Aorta (tissue), 5 donors: ENCODE results near the gene GAREM1. TPM values are rescaled to one million over a fixed set of nuclear protein-coding genes. Genes with fewer than 3 reads are reported as not detected.

Experiments
- ATAC-seq: fragments of 200-7000 bp; cut with Tn5 transposase; one replicate; pipeline ENCODE4 v1.9.1; 2022; ENCODE audit warnings: moderate library complexity; ENCODE audit not compliant: low FRiP score
- DNase-seq, 2 donors: peaks; one replicate each; pipeline ENCODE4 v3.0.0-alpha.2; 2020
- H3K27ac ChIP-seq, 2 donors: one replicate each; pipeline ENCODE4 v1.5.1; 2013; ENCODE audit warnings: low read length in 2 of 2, mild to moderate bottlenecking in 2 of 2, moderate library complexity in 2 of 2, control low read depth in 1 of 2, inconsistent platforms in 1 of 2, low read depth in 1 of 2
- H3K27me3 ChIP-seq, 2 donors: one replicate each; pipeline ENCODE4 v1.6.1; 2013; ENCODE audit warnings: control low read depth in 1 of 2, low read length in 1 of 2, mild to moderate bottlenecking in 1 of 2, moderate library complexity in 1 of 2; ENCODE audit not compliant: insufficient read depth in 2 of 2, control insufficient read depth in 1 of 2
- H3K36me3 ChIP-seq, 2 donors: one replicate each; pipeline ENCODE4 v1.6.1; 2013; ENCODE audit warnings: control low read depth in 1 of 2, low read length in 1 of 2, mild to moderate bottlenecking in 1 of 2; ENCODE audit not compliant: insufficient read depth in 2 of 2, control insufficient read depth in 1 of 2
- H3K4me1 ChIP-seq, 2 donors: one replicate each; pipeline ENCODE4 v1.6.1; 2013; ENCODE audit warnings: low read length in 2 of 2, control low read depth in 1 of 2, mild to moderate bottlenecking in 1 of 2, moderate library complexity in 1 of 2; ENCODE audit not compliant: insufficient read depth in 2 of 2, control insufficient read depth in 1 of 2
- H3K4me3 ChIP-seq, 2 donors: one replicate each; pipeline ENCODE4 v1.5.1; 2013; ENCODE audit warnings: low read length in 2 of 2, control low read depth in 1 of 2, mild to moderate bottlenecking in 1 of 2
- H3K9me3 ChIP-seq: one replicate; pipeline ENCODE4 v1.6.1; 2013; ENCODE audit warnings: mild to moderate bottlenecking, low read length; ENCODE audit not compliant: control insufficient read depth
- WGBS, 2 donors: extraction: QIAGEN DNeasy Blood & Tissue Kit; methylation state at CpG; one replicate each; pipeline ENCODE4 v1.1.7; 2013; 5-methylcytosine and 5-hydroxymethylcytosine counted together
- intact Hi-C, 2 donors: fragments of 100-400 bp; cut with DNase I; formaldehyde crosslinking; loops; one replicate each; pipeline versions ENCODE4 v1.14.2 to v1.15.0; 2022
- polyA plus RNA-seq, 2 donors: library from polyadenylated mRNA; stranded (reverse); fragments of 200-250 nt; gene quantifications; one replicate each; pipeline ENCODE4 v1.2.3, GENCODE V29; 2013
- total RNA-seq, 2 donors: library from RNA; stranded (reverse); fragmentation: NEBNext Ultra II Directional; extraction: Animal tissue kit (Norgen Biotek cat#: 25700); gene quantifications; one replicate each; pipeline ENCODE4 v1.2.1, GENCODE V29; 2021
- donor health status: healthy with polysubstance abuse.
- donor health status: Bipolar disorder and iron deficiency.
- donor health status: DM: no; HTN: no; CAD: no.
- donor health status: DM: no; HTN: no; CAD: no.
- donor health status: DM: yes; HTN: yes; CAD: no.

The GAREM1 gene
- total and polyA plus RNA-seq, 4 donors = 2.4 to 24.0 (median 7.0) TPM

DNA sequence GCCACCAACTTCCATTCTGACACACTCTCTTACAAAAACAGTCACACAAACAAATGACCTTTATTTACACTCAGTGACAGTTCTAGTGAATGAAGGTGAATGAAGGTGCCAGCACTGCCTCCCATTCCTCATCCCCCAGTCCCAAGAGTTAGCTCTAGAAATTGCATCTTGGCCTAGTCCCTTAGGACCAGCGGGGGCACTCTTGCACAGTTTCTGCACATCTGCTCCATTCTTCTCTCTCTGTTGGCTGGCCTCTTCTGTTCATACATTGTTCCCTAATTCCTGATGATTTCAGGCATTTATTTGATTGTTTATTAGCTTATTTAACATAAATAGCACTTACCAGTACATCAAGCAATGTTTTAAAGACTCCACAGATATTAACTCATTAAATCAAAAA, 30.9 kb downstream of the GAREM1 start:
- intact Hi-C loops = loop anchor here (5.0 to 10.0 kb wide), 2 partner anchors 55 to 153 kb away; no protein-coding TSS in a partner anchor
- Histone ChIP-seq H3K4me3 (no peak overlapping the region), H3K27ac (no peak overlapping the region), H3K9me3 (no peaks in the 10 kb centered on the region), H3K27me3 (no peaks in the 10 kb centered on the region), H3K4me1 (peaks cover 8 to 9% of the 10 kb centered on the region in 2 donors), H3K36me3 (no peaks in the 10 kb centered on the region)
- ATAC-seq (no peak), DNase-seq (no peak)
- WGBS, 2 donors = 97 to 99% methylated on average over 1 of the region's 1 CpG

DNA sequence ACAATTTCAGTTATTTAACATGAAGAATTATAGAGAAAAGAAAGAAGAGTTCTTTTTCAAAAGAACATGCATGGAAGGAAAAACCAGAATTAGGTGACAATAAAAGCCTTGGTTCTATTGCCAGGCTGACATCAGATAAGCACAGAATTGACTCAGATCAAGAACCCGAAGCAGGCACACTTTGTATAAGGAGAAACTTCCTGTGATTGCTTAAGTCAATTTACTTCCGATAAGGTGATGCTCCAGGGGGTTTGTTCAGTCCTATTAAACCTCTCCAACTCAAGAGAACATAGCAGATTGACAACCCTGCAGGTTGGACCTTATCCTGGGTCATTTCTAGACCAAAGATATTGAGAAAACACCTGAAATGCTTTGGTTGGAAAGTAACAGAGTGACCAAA, 31.4 kb downstream of the GAREM1 start:
- intact Hi-C loops = no loop called here
- no peaks in the 10 kb centered on the region for H3K9me3 ChIP-seq
- no peak for ATAC-seq
- peaks cover 8 to 10% of the 10 kb centered on the region in 2 donors for H3K4me1 ChIP-seq
- no peak overlapping the region for H3K27ac ChIP-seq
- DNase-seq = no peak
- H3K36me3 ChIP-seq = no peaks in the 10 kb centered on the region
- 66 to 73% methylated on average over 2 of the region's 2 CpGs for WGBS, 2 donors
- no peak overlapping the region for H3K4me3 ChIP-seq
- H3K27me3 ChIP-seq = no peaks in the 10 kb centered on the region

DNA sequence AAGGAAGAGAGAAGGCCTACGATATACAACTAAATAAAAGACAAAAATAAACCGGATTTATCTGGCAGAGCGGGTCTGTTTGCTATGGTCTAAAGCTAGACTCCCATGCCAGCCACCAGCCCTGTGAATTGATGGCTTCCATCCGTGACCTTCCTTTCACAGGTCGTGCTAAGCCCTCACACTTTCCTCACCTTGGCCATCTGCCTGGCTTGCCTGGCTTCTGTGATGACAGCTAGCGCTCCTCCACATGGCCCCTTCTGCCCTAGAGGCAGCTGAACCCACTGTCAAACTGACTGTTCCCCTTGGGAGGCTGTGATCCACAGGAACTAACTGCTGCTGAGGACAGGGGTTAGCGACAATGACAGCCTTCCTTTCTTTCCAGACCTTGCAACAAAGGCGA, 32.5 kb downstream of the GAREM1 start:
- H3K4me1 ChIP-seq = peaks cover 8 to 9% of the 10 kb centered on the region in 2 donors
- H3K27ac ChIP-seq = peak overlapping the region; percentile 0 to 74
- DNase-seq = no peak
- intact Hi-C loops = no loop called here
- ATAC-seq = no peak
- no peaks in the 10 kb centered on the region for H3K27me3 ChIP-seq
- H3K4me3 ChIP-seq = no peak overlapping the region
- no peaks in the 10 kb centered on the region for H3K9me3 ChIP-seq
- WGBS, 2 donors = 29 to 33% methylated on average over 8 of the region's 8 CpGs
- H3K36me3 ChIP-seq = no peaks in the 10 kb centered on the region

DNA sequence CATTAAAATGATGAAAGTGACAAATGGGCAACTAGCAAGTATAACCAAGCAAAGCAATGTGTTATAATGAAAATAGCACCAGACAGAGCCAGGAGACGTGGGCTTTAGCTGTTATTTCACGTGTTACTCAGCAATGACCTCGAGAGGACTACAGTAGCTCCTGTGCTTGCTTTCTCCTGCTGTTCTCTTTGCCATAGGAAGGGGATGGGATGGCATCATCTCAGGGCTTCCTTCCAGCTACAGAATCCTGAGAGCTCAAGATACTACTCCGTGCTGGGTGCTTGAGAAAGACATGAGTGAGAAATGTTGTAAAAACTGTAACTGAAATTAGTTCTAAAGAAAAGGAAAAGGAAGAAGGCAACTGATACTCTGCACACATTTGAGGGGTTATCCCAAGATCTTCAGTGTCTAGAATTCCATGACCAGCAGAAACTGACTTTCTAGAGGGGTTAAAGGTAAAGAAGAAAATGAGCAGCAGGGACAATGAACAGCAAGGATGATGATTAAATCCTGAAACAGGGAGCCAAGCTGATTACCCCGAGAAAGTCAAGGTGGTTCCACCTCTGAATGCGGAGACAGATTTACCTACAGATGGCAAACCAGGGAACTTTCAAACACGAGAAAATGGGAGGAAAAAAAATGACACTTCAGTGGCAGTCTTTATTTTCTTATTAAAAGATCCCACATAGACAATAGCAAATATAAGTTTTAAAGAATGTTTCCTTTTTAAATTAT, 33.4 kb downstream of the GAREM1 start:
- no peaks in the 10 kb centered on the region for H3K36me3 ChIP-seq
- no peak for ATAC-seq
- H3K27ac ChIP-seq = no peak overlapping the region
- peaks cover 7 to 8% of the 10 kb centered on the region in 2 donors for H3K4me1 ChIP-seq
- H3K4me3 ChIP-seq = no peak overlapping the region
- intact Hi-C loops = no loop called here
- WGBS, 2 donors = 35 to 37% methylated on average over 7 of the region's 7 CpGs
- no peaks in the 10 kb centered on the region for H3K27me3 ChIP-seq
- no peaks in the 10 kb centered on the region for H3K9me3 ChIP-seq
- DNase-seq = no peak

DNA sequence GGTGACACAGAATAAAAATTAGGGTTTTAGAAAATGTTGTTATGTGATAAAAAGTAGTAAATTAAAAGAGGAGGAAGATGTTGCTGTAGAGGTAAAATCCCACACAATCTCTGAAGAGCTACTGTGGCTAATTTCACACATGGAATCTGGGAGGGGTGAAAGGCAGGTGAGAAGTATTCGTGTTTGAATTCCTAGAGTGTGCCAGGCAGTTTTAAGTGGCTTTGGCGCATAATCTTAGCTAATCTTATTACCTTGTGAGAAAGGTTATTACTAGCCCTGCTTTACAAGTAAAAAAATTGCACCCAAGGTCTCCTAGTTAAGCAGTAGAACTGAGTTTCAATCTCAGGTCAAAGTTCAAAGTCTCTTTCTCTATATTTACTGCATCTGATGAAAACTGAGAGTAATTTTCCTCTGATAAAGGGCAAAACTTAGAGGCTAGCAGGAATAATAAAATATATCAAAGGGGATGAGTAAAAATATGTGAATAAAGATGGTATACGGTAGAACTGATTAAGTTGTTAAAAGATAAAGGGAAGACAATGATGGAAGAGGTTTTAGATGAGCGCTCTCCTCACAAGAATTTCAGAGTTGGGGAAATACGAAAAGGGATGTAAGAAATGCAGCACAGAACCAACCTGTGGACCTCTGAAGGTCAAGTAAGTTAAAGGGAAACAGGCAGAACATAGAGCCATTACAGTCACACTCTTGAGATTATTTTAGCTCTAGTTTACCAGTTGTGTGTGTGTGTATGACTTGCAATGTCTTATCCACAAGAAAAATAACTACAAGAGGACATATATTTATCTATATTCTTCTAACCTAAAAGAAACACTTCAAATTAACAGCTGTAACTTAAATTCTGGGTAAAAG, 34.8 kb downstream of the GAREM1 start:
- no peak for DNase-seq
- no peak overlapping the region for H3K4me3 ChIP-seq
- intact Hi-C loops = no loop called here
- no peaks in the 10 kb centered on the region for H3K9me3 ChIP-seq
- ATAC-seq = no peak
- H3K36me3 ChIP-seq = no peaks in the 10 kb centered on the region
- 84 to 91% methylated on average over 5 of the region's 5 CpGs for WGBS, 2 donors
- no peaks in the 10 kb centered on the region for H3K27me3 ChIP-seq
- H3K4me1 ChIP-seq = peaks cover 7 to 8% of the 10 kb centered on the region in 2 donors
- no peak overlapping the region for H3K27ac ChIP-seq

DNA sequence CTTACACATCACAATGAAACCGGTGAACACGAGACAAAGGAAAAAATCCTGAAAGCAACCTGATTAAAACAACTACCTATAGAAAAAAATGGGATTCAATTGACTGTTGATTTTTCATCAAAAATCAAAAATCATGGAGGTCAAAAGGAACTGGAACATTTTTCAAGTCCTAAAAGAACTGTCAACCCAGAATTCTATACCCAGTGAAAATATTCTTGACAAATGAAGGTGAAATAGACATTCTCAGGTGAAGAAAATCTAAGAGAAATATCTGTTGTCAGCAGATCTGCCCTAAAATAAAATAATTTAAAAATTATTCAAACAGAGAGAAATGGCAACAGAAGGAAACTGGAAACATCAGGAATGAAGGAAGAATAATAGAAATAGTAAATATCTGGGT, 38.9 kb downstream of the GAREM1 start:
- Histone ChIP-seq H3K27me3 (no peaks in the 10 kb centered on the region), H3K4me1 (peaks cover 1 to 2% of the 10 kb centered on the region in 2 donors), H3K27ac (no peak overlapping the region), H3K4me3 (no peak overlapping the region), H3K9me3 (no peaks in the 10 kb centered on the region), H3K36me3 (no peaks in the 10 kb centered on the region)
- ATAC-seq (no peak), DNase-seq (no peak)
- intact Hi-C loops = no loop called here
- 72 to 98% methylated on average over 2 of the region's 2 CpGs for WGBS, 2 donors

DNA sequence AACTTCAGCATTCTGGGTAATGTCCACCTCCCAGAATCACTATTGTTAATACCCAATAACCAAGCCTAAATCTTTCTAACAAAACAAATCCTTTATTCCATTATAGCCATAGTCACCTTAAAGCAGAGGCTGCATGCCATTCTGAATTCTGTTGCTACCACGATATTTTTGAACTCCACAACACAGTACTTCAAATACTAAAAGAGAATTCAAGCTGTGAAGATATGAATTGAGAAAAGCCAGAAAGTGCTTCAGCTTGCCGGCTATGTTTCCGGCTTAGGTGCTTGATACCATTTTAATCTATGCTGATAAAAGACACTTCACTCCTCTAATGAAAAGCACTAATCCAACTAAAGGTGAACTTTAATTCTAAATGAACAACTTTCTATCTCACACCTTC, 41.3 kb downstream of the GAREM1 start:
- H3K27me3 ChIP-seq = no peaks in the 10 kb centered on the region
- WGBS, 2 donors = 76 to 80% methylated on average over 3 of the region's 3 CpGs
- H3K36me3 ChIP-seq = no peaks in the 10 kb centered on the region
- intact Hi-C loops = no loop called here
- H3K9me3 ChIP-seq = no peaks in the 10 kb centered on the region
- DNase-seq (no peak), ATAC-seq (no peak)
- no peak overlapping the region for H3K4me3 ChIP-seq
- H3K27ac ChIP-seq = no peak overlapping the region
- peaks cover 0 to 2% of the 10 kb centered on the region in 2 donors for H3K4me1 ChIP-seq

DNA sequence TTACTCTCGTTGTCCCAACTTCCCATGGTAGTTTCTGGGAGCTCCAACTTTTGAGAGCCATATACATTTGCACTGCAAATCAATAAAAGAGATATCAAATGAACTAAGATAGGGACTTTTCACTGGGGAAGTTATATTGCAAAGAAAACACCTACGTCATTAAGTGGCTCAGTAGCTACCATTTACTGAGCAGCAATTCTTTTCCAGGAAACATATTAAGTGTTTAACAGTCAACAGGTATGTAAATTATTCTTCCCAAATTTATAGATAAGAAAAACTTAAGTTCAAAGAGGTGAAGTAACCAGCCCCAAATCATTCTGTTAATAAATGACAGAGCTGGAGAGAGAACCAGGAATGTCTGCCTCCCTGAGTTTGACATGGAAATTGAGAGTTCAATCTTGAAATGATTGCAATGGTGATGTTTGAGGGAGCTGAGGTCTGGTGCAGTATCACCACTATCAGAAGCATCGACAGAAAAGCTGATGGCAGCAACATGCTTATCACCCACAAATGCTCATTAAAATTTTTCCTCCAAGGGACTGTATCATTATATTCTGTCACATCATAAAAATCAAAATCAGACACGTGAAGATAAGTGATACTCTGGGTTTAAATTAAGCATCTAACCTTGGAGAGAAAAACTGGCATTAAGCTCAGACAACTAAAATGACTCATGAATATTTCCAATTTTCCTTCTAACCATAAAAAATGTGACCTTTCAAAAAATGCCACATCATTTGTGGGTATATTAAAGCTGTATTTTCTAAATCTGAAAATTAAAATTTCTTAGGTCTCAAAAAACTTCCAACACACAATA, 43.4 kb downstream of the GAREM1 start:
- H3K36me3 ChIP-seq = no peaks in the 10 kb centered on the region
- no peaks in the 10 kb centered on the region for H3K9me3 ChIP-seq
- peaks cover 0 to 3% of the 10 kb centered on the region in 2 donors for H3K4me1 ChIP-seq
- intact Hi-C loops = no loop called here
- DNase-seq = no peak
- no peak overlapping the region for H3K27ac ChIP-seq
- H3K4me3 ChIP-seq = no peak overlapping the region
- ATAC-seq = no peak
- H3K27me3 ChIP-seq = no peaks in the 10 kb centered on the region
- WGBS, 2 donors = 55 to 58% methylated on average over 4 of the region's 4 CpGs
